HL-60 (cell line): Measurements from ENCODE around the gene SUPT3H.

Source experiments
- POLR2AphosphoS5 ChIP-seq: IDR thresholded peaks from 2 replicates; pipeline ENCODE4 v1.6.1; 2012; ENCODE audit warnings: low read depth
- SPI1 ChIP-seq: IDR thresholded peaks from 2 replicates; pipeline ENCODE4 v1.6.1; 2012; ENCODE audit warnings: low read depth, mild to moderate bottlenecking, borderline replicate concordance
- TF ChIP-seq, protein P1 (sequence below): IDR thresholded peaks from one replicate; pipeline ENCODE4 v1.5.1; 2011; ENCODE audit warnings: low read length, control low read depth, inconsistent platforms; ENCODE audit not compliant: insufficient read depth
- TF ChIP-seq, protein P2 (sequence below): IDR thresholded peaks from 2 replicates; pipeline ENCODE4 v1.6.1; 2012; ENCODE audit warnings: low read depth; ENCODE audit not compliant: insufficient replicate concordance

DNA sequence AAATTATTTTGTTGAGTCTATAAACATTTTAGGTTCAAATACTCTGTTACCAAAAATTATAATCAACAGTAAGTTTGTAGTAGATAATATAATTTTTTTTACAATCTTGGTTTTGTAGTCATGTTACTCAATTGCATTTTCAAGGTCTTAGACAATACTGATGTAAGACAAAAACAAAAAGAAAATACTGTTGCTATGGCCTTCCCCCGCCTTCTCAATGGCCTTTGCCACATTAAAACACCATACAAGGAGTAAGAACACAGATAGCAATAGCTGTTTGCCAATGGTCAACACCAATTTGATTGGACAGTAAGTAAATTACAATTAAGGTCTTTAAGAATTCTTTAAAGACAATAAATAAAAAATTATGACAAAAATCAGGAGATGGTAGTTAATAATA, 540.0 kb downstream of the SUPT3H start:
- TF ChIP-seq, protein P1, sequence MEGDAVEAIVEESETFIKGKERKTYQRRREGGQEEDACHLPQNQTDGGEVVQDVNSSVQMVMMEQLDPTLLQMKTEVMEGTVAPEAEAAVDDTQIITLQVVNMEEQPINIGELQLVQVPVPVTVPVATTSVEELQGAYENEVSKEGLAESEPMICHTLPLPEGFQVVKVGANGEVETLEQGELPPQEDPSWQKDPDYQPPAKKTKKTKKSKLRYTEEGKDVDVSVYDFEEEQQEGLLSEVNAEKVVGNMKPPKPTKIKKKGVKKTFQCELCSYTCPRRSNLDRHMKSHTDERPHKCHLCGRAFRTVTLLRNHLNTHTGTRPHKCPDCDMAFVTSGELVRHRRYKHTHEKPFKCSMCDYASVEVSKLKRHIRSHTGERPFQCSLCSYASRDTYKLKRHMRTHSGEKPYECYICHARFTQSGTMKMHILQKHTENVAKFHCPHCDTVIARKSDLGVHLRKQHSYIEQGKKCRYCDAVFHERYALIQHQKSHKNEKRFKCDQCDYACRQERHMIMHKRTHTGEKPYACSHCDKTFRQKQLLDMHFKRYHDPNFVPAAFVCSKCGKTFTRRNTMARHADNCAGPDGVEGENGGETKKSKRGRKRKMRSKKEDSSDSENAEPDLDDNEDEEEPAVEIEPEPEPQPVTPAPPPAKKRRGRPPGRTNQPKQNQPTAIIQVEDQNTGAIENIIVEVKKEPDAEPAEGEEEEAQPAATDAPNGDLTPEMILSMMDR = no peak
- TF ChIP-seq, protein P2, sequence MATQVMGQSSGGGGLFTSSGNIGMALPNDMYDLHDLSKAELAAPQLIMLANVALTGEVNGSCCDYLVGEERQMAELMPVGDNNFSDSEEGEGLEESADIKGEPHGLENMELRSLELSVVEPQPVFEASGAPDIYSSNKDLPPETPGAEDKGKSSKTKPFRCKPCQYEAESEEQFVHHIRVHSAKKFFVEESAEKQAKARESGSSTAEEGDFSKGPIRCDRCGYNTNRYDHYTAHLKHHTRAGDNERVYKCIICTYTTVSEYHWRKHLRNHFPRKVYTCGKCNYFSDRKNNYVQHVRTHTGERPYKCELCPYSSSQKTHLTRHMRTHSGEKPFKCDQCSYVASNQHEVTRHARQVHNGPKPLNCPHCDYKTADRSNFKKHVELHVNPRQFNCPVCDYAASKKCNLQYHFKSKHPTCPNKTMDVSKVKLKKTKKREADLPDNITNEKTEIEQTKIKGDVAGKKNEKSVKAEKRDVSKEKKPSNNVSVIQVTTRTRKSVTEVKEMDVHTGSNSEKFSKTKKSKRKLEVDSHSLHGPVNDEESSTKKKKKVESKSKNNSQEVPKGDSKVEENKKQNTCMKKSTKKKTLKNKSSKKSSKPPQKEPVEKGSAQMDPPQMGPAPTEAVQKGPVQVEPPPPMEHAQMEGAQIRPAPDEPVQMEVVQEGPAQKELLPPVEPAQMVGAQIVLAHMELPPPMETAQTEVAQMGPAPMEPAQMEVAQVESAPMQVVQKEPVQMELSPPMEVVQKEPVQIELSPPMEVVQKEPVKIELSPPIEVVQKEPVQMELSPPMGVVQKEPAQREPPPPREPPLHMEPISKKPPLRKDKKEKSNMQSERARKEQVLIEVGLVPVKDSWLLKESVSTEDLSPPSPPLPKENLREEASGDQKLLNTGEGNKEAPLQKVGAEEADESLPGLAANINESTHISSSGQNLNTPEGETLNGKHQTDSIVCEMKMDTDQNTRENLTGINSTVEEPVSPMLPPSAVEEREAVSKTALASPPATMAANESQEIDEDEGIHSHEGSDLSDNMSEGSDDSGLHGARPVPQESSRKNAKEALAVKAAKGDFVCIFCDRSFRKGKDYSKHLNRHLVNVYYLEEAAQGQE = no peak
- TF ChIP-seq SPI1 (no peak), POLR2AphosphoS5 (no peak)
